Measurements from ENCODE around the gene CRIP2. TPM values are rescaled to one million over a fixed set of nuclear protein-coding genes. Genes with fewer than 3 reads are reported as not detected.

The CRIP2 gene
- total and polyA plus RNA-seq, 10 of the 15 experiments (the other 5 are each of a cell fraction or from before 2014, with no cell fraction given), result 0.04 to 0.62 (median 0.37) TPM; not detected in 5

GRCh38 chr14:105425823-105426247, 48.8 kb upstream of the CRIP2 start:
- no peak overlapping the region for H3K4me3 ChIP-seq
- FAIRE-seq (no peak), DNase-seq (ENCODE audit: low read depth, low spot score) (no peak), ATAC-seq (no peak)
- H3K4me1 ChIP-seq (ENCODE audit: control insufficient read depth, insufficient read depth, low read length), result peaks cover 11% of the 10 kb centered on the region
- no peak overlapping the region for H3K9ac ChIP-seq (ENCODE audit: control insufficient read depth, insufficient read depth, low read length)
- TF ChIP-seq YBX1 (IDR thresholded peaks at IDR 0.05), result no peak
- peak; percentile 51 for TF ChIP-seq POLR2A (IDR thresholded peaks at IDR 0.05; ENCODE audit: low read depth, low read length)
- no peak for TF ChIP-seq TBL1XR1 (IDR thresholded peaks at IDR 0.05; ENCODE audit: low read depth, low read length)
- RAD21 ChIA-PET (ENCODE audit: unreplicated experiment), result no interaction called here
- H2AFZ ChIP-seq (ENCODE audit: control insufficient read depth, low read depth, low read length), result no peak overlapping the region
- 93% methylated on average over 21 of the region's 23 CpGs for WGBS (ENCODE audit: insufficient coverage, insufficient replicate concordance, low lambda C conversion rate, missing lambda C conversion rate)
- in situ Hi-C loops (cut with MboI) (no loop called here), intact Hi-C loops (cut with micrococcal nuclease; ENCODE audit: unreplicated experiment) (no loop called here)
- H3K27me3 ChIP-seq (replicated peaks in 1 of 2; ENCODE audit: control insufficient read depth in 2 of 2, insufficient read depth in 2 of 2, low read length in 1 of 2), result no peaks in the 10 kb centered on the region
- no peak overlapping the region for H3K27ac ChIP-seq (ENCODE audit: control insufficient read depth, insufficient read depth)
- H3K4me2 ChIP-seq (ENCODE audit: control insufficient read depth, insufficient read depth), result no peak overlapping the region
- CTCF ChIA-PET, result no interaction called here
- H3K36me3 ChIP-seq (ENCODE audit: control insufficient read depth in 2 of 2, insufficient read depth in 2 of 2, low read length in 1 of 2), result peaks cover 4 to 7% of the 10 kb centered on the region in 2 experiments; a peak in 3 of 4 replicates
- POLR2A ChIA-PET, result no interaction called here
- peaks cover 54% of the 10 kb centered on the region for H3K79me2 ChIP-seq (ENCODE audit: control insufficient read depth, insufficient read depth, low read length)
- H4K20me1 ChIP-seq (ENCODE audit: control insufficient read depth, insufficient read depth), result no peaks in the 10 kb centered on the region; the same call in 1 of the 2 replicates
- SMC1A ChIA-PET (ENCODE audit: uncharacterized antibody, unreplicated experiment), result no interaction called here
- H3K9me3 ChIP-seq (replicated peaks; ENCODE audit: control insufficient read depth, insufficient read depth, low read length), result no peaks in the 10 kb centered on the region; the same call in 2 of the 3 replicates
- no TSS peak for BruUV-seq (replicated peaks)

- H3K27me3 ChIP-seq (replicated peaks in 1 of 2; ENCODE audit: control insufficient read depth in 2 of 2, insufficient read depth in 2 of 2, low read length in 1 of 2), result no peaks in the 10 kb centered on the region
- peaks cover 47% of the 10 kb centered on the region for H3K79me2 ChIP-seq (ENCODE audit: control insufficient read depth, insufficient read depth, low read length)
- H3K4me1 ChIP-seq (ENCODE audit: control insufficient read depth, insufficient read depth, low read length), result peaks cover 9% of the 10 kb centered on the region
- no peak overlapping the region for H3K4me3 ChIP-seq
- intact Hi-C loops (cut with micrococcal nuclease; ENCODE audit: unreplicated experiment), result no loop called here
- no peaks in the 10 kb centered on the region; the same call in 1 of the 2 replicates for H4K20me1 ChIP-seq (ENCODE audit: control insufficient read depth, insufficient read depth)
- DNase-seq (ENCODE audit: low read depth, low spot score), result no peak
- H2AFZ ChIP-seq (ENCODE audit: control insufficient read depth, low read depth, low read length), result no peak overlapping the region
- TF ChIP-seq POLR2A (IDR thresholded peaks at IDR 0.05; ENCODE audit: low read depth, low read length) (0 out of 2 replicates have a peak, but pooled peaks have one; percentile 29), BRCA1 (IDR thresholded peaks at IDR 0.05; ENCODE audit: low read depth, low read length) (no peak)
- peaks cover 4 to 9% of the 10 kb centered on the region in 2 experiments; a peak in 3 of 4 replicates for H3K36me3 ChIP-seq (ENCODE audit: control insufficient read depth in 2 of 2, insufficient read depth in 2 of 2, low read length in 1 of 2)
- ChIA-PET CTCF (no interaction called here), RAD21 (ENCODE audit: unreplicated experiment) (no interaction called here), POLR2A (no interaction called here), SMC1A (ENCODE audit: uncharacterized antibody, unreplicated experiment) (no interaction called here)
- no peaks in the 10 kb centered on the region; the same call in 2 of the 3 replicates for H3K9me3 ChIP-seq (replicated peaks; ENCODE audit: control insufficient read depth, insufficient read depth, low read length)
- FAIRE-seq, result no peak
- BruUV-seq (replicated peaks), result no TSS peak
- in situ Hi-C loops (cut with MboI), result no loop called here
- WGBS (ENCODE audit: insufficient coverage, insufficient replicate concordance, low lambda C conversion rate, missing lambda C conversion rate), result 99% methylated on average over 20 of the region's 21 CpGs
- ATAC-seq, result no peak
- H3K9ac ChIP-seq (ENCODE audit: control insufficient read depth, insufficient read depth, low read length), result no peak overlapping the region
- H3K27ac ChIP-seq (ENCODE audit: control insufficient read depth, insufficient read depth), result no peak overlapping the region
- no peak overlapping the region for H3K4me2 ChIP-seq (ENCODE audit: control insufficient read depth, insufficient read depth)
Measured at GRCh38 chr14:105426416-105427130, 48.0 kb upstream of the CRIP2 start.
